Small intestine (tissue), 7 donors: ENCODE measurements around the gene NFATC2. TPM values are rescaled to one million over a fixed set of nuclear protein-coding genes. Genes with fewer than 3 reads are reported as not detected.
"Not testable (repeated sequence)": the region's sequence is repeated elsewhere in the genome, so short reads cannot be mapped to it uniquely, and the experiment has no call there.

ENCODE experiments used
- DNase-seq, 2 donors: peaks; one replicate each; pipeline versions ENCODE4 v3.0.0 to v3.0.0-alpha.2; 2013
- FAIRE-seq: peaks from 2 replicates; lab custom pipeline; 2012; peaks lifted over from hg19 to GRCh38; lab: Jason Lieb, UNC
- H3K27ac ChIP-seq, 3 donors: one replicate each; pipeline ENCODE4 v1.5.1; 2013; ENCODE audit warnings: low read length in 2 of 3, mild to moderate bottlenecking in 2 of 3, control low read depth in 1 of 3, inconsistent platforms in 1 of 3, low read depth in 1 of 3, moderate library complexity in 1 of 3
- H3K27me3 ChIP-seq, 3 donors: one replicate each; pipeline ENCODE4 v1.6.1; 2013; ENCODE audit warnings: low read length in 3 of 3, inconsistent platforms in 1 of 3; ENCODE audit not compliant: control insufficient read depth in 3 of 3, insufficient read depth in 3 of 3
- H3K36me3 ChIP-seq, 3 donors: one replicate each; pipeline ENCODE4 v1.6.1; 2013; ENCODE audit warnings: low read length in 3 of 3, inconsistent platforms in 1 of 3, low read depth in 1 of 3, mild to moderate bottlenecking in 1 of 3, moderate library complexity in 1 of 3; ENCODE audit not compliant: control insufficient read depth in 3 of 3, insufficient read depth in 2 of 3
- H3K4me1 ChIP-seq, 3 donors: one replicate each; pipeline ENCODE4 v1.6.1; 2013; ENCODE audit warnings: low read length in 2 of 3, inconsistent platforms in 1 of 3, low read depth in 1 of 3, mild to moderate bottlenecking in 1 of 3, moderate library complexity in 1 of 3; ENCODE audit not compliant: control insufficient read depth in 3 of 3, insufficient read depth in 2 of 3
- H3K4me3 ChIP-seq, 3 donors: one replicate each; pipeline ENCODE4 v1.5.1; 2013; ENCODE audit warnings: low read length in 3 of 3, control low read depth in 1 of 3, inconsistent platforms in 1 of 3, low read depth in 1 of 3, mild to moderate bottlenecking in 1 of 3, moderate library complexity in 1 of 3
- H3K9me3 ChIP-seq, 2 donors: one replicate each; pipeline ENCODE4 v1.6.1; 2013; ENCODE audit warnings: low read depth in 1 of 2, low read length in 1 of 2; ENCODE audit not compliant: control insufficient read depth in 2 of 2, insufficient read depth in 1 of 2
- WGBS, 3 donors: extraction: QIAGEN DNeasy Blood & Tissue Kit; methylation state at CpG; one replicate each; pipeline ENCODE4 v1.1.7; 2013; 5-methylcytosine and 5-hydroxymethylcytosine counted together
- polyA plus RNA-seq, 4 donors: library from polyadenylated mRNA; stranded (reverse) in 3 of 4; unstranded in 1 of 4; fragments of 200-250 nt in 3 of 4; fragments of 120-200 nt in 1 of 4; gene quantifications; one replicate each; pipeline versions ENCODE4 v1.2.1 to v1.2.3, GENCODE V29; 2013
- donor health status: healthy with polysubstance abuse.
- donor health status: control.
- donor health status: control.
- donor health status: Bipolar disorder and iron deficiency.
- donor health status: healthy.

The NFATC2 gene
- polyA plus RNA-seq, 4 donors, result 3.1 to 19.4 (median 6.2) TPM

DNA sequence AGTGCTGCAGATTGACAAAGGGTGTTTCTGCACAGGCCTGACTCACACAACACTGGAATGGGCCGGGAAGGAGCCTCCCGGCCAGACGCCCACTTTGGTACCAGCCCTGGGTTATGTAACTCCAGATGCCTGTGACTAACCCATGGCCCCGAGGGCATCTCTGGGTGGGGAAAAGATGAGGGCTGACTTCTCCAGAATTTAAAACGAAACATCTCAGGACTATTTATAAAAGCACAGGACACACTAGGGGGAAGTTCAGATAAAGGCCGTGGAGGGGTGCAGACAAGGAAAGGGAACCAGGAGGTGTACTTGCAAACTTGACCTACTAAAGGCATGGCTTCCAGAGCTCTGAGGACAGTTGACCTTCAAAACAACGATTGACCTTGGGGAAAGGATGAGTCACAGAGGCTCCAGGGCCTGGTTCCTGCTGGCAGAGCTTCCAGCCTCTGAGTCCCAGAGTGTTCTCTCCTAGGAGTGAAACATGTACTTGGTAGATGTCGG lies 196.9 kb downstream of the NFATC2 start:
- Histone ChIP-seq H3K4me1 (no peaks in the 10 kb centered on the region), H3K36me3 (no peaks in the 10 kb centered on the region), H3K27ac (no peak overlapping the region), H3K9me3 (peaks cover 0 to 10% of the 10 kb centered on the region in 2 donors), H3K4me3 (no peak overlapping the region), H3K27me3 (no peaks in the 10 kb centered on the region)
- 70 to 77% (median 75%) methylated on average over 8 of the region's 8 CpGs for WGBS, 3 donors
- no peak for DNase-seq
- no peak for FAIRE-seq

DNA sequence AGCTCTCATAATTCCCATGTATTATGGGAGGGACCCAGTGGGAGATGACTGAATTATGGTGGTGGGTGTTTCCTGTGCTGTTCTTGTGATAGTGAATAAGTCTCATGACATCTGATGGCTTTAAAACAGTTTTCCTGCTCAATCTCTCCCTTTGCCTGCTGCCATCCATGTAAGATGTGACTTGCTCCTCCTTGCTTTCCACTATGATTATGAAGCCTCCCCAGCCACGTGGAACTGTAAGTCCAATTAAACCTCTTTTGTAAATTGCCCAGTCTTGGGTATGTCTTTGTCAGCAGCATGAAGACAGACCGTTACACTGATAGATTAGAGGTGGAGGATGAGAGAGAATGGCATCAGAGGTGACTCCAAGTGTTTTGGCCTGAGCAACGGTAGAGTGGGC lies 198.7 kb downstream of the NFATC2 start:
- DNase-seq, H3K36me3 ChIP-seq, H3K4me3 ChIP-seq, H3K27ac ChIP-seq, H3K9me3 ChIP-seq, FAIRE-seq, H3K4me1 ChIP-seq, H3K27me3 ChIP-seq: not testable (repeated sequence)
- WGBS, 3 donors, result 42 to 68% (median 45%) methylated on average over 3 of the region's 3 CpGs

DNA sequence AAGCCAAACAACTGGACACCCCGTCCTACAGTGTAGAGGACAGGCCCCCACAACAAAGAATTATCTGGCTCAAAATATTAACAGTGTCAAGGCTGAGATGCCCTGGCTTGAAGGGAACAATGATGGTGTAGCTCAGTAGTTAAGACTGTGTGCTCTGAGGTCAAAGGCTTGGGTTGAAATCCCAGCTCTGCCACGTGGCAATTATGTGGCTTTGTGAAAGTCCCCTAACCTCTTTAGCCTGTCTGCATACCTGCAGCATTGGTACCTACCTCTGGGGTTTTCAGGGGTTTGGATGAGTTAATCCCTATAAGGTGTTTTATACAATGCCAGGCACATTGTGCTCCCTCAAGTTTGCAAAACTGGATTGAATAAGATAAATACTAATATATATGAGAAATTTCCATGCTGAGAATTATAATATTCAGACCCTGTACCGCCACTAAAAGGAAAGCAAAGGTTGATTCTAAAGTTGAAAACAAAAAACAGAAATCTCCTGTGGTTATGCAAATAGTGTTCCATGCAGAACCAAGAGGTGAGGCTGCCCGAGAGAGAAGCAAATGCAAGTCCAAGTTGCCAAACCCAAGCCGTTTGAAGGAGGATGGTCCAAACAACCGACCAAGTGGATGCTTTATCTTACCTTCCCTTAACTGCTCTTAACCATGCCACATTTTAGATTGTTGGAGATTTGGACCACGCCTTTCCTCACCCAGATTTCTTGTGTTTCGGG lies 199.8 kb downstream of the NFATC2 start:
- H3K4me3 ChIP-seq, result no peak overlapping the region
- no peak for DNase-seq
- H3K4me1 ChIP-seq, result no peaks in the 10 kb centered on the region
- peaks cover 0 to 10% of the 10 kb centered on the region in 2 donors for H3K9me3 ChIP-seq
- H3K27ac ChIP-seq, result no peak overlapping the region
- no peak for FAIRE-seq
- no peaks in the 10 kb centered on the region for H3K36me3 ChIP-seq
- 66 to 75% (median 74%) methylated on average over 8 of the region's 8 CpGs for WGBS, 3 donors
- no peaks in the 10 kb centered on the region for H3K27me3 ChIP-seq

DNA sequence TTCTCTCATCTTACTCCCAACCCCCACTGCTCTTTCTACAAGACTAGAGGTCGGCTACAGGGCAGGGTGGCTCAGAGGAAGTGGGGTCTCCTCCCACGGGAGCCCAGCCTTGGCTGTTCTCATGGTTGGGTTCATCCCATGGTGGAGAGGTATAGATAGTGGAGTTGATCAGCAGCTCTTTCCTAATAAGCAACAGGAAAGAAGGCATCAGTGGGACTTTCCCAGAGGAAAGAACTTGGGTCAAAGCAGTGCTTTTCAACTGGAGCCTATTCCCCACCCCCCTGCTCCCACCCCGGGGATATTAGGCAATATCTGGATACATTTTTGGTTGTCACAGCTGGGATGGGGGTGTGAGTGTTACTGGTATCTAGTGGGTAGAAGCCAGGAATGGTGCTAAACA lies 200.9 kb downstream of the NFATC2 start:
- H3K9me3 ChIP-seq, result peaks cover 0 to 10% of the 10 kb centered on the region in 2 donors
- no peak overlapping the region for H3K4me3 ChIP-seq
- 49 to 54% (median 52%) methylated on average over 3 of the region's 3 CpGs for WGBS, 3 donors
- no peak overlapping the region for H3K27ac ChIP-seq
- peaks cover 0 to 2% (median 0%) of the 10 kb centered on the region in 3 donors for H3K27me3 ChIP-seq
- H3K4me1 ChIP-seq, result no peaks in the 10 kb centered on the region
- no peak for DNase-seq
- no peak for FAIRE-seq
- H3K36me3 ChIP-seq, result no peaks in the 10 kb centered on the region

DNA sequence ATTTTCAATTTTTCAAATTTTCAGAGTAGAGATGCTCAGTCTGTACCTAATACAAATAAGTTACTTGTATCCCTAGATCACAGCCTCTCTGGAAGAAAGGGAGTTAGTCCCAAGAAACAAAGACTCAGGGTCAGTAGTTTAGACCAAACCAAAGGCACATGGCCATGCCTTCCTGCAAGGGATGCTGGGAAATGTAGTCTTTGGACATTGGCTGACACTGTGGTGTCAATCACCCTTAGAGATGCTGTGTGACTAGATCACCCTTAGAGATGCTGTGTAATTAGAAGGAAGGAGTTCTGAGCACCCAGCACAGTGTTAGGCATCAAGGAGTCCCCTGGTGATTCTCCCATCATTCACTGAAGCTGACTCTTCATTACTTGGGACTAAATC lies 202.1 kb downstream of the NFATC2 start:
- no peak overlapping the region for H3K27ac ChIP-seq
- no peak for FAIRE-seq
- no peak for DNase-seq

DNA sequence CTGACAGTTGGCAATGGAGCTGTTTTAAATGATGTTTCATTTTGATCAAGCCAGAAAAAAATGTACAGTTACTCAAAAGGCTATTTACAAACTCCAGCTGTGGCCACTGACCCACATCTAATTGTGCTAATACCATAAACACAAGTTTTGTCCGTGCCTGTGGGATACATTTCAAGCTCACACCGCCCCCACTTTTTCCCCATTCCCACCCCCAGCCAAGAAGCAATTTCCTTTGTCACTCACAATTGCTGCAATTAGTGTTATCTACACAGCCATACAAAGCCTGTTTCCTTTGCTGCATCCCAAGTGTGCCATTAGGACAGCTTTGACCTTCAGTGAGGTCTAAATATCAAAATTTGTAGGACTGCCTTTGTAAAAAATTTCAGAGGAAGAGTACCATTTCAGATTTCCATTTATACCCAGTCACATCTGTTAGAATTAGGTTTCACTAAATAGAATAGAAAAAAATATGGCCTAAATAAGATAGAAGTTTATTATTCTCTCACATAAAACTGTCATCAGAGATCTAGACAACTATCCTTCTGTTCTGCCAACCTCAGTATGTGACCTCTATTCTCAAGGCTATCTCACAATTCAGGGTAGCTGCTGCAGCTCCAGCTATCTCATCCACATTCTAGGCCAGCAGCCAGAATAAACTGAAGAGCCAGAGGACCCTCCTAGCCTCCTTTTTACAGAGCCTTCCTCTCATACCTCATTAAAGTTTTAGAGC lies 202.6 kb downstream of the NFATC2 start:
- FAIRE-seq (no peak), DNase-seq (no peak)
- Histone ChIP-seq H3K36me3 (no peaks in the 10 kb centered on the region), H3K4me3 (no peak overlapping the region), H3K9me3 (peaks cover 0 to 10% of the 10 kb centered on the region in 2 donors), H3K27me3 (peaks cover 0 to 2% (median 0%) of the 10 kb centered on the region in 3 donors), H3K27ac (no peak overlapping the region), H3K4me1 (no peaks in the 10 kb centered on the region)
- 29 to 65% (median 56%) methylated on average over 2 of the region's 2 CpGs for WGBS, 3 donors

More for the DNA sequence above, 202.1 kb downstream of the NFATC2 start:
- Histone ChIP-seq H3K9me3 (peaks cover 0 to 10% of the 10 kb centered on the region in 2 donors), H3K4me3 (no peak overlapping the region), H3K27me3 (peaks cover 0 to 2% (median 0%) of the 10 kb centered on the region in 3 donors), H3K4me1 (no peaks in the 10 kb centered on the region), H3K36me3 (no peaks in the 10 kb centered on the region)

DNA sequence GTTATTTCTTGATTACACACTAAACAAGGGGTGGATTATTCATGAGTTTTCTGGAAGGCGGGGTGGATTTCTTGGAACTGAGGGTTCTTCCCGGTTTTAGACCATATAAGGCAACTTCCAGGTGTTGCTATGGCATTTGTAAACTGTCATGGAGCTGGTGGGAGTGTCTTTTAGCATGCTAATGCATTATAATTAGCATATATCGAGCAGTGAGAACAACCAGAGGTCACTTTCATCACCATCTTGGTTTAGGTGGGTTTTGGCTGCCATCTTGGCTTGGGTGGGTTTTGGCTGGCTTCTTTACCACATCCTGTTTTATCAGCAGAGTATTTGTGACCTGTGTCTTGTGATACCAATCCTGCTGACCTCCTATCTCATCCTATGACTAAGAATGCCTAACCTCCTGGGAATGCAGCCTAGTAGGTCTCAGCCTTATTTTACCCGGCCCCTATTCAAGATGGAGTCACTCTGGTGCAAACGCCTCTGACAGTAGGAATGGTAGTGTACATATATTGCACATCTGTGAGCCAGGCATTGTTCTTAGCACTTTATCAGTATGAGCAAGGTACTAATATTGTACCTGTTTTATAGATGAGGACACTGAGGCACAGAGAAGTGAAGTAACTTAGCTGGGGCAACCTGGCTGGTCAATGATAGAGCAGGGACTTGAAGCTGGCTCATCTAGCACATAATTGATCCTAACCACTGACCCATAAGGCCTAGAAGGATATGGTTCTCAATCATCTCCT lies 203.7 kb downstream of the NFATC2 start:
- 79 to 86% (median 80%) methylated on average over 5 of the region's 5 CpGs for WGBS, 3 donors
- DNase-seq (no peak), FAIRE-seq (no peak)
- Histone ChIP-seq H3K27me3 (peaks cover 0 to 2% (median 0%) of the 10 kb centered on the region in 3 donors), H3K4me3 (no peak overlapping the region), H3K9me3 (peaks cover 0 to 6% of the 10 kb centered on the region in 2 donors), H3K27ac (no peak overlapping the region), H3K4me1 (no peaks in the 10 kb centered on the region), H3K36me3 (no peaks in the 10 kb centered on the region)

DNA sequence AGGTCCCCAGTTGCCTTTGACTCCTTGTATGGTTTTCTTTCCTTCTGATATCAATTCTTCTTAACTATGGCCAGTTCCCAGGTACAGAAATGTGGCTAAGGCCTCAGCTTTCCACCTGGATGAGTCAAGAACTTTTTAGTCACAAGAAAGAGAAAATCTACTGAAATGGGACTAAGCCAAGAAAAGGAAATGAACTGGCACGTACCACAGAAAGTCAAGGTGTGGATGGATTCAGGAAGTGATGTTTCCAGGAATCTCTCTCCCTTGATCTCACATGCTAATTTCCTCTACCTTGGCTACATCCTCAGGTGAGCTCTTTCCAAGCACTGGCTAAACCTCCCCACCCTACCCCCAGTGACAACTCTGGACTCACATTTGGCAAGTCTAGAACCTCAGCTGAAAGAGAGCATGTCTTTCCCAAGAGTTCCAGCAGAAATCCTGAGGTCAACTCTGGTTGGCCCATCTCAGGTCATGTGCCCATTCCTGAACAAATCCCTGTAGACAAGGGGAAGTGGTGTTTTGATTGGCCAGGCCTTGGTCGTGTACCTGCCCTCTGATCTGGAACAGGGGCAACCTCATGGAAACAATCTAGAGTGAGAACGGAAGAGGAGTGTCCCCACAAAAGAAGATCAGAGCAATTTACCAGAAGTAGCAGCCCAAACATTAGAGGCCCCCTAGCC lies 205.3 kb downstream of the NFATC2 start:
- H3K4me3 ChIP-seq, result no peak overlapping the region
- DNase-seq, result no peak
- WGBS, 3 donors, result 67 to 76% (median 74%) methylated on average over 3 of the region's 3 CpGs
- H3K9me3 ChIP-seq, result no peaks in the 10 kb centered on the region
- H3K27ac ChIP-seq, result no peak overlapping the region
- no peaks in the 10 kb centered on the region for H3K36me3 ChIP-seq
- no peaks in the 10 kb centered on the region for H3K4me1 ChIP-seq
- H3K27me3 ChIP-seq, result peaks cover 0 to 2% (median 0%) of the 10 kb centered on the region in 3 donors
- FAIRE-seq, result no peak
